Panc1 (cell line): ENCODE results near the gene THRAP3.

Experiments used
- POLR2AphosphoS5 ChIP-seq: IDR thresholded peaks from 2 replicates; pipeline ENCODE4 v1.6.1; 2012; ENCODE audit warnings: mild to moderate bottlenecking, low read depth, low read length, moderate library complexity
- TCF7L2 ChIP-seq: IDR thresholded peaks from 2 replicates; pipeline ENCODE4 v1.6.1; 2011; ENCODE audit warnings: mild to moderate bottlenecking, low read depth, low read length, inconsistent platforms
- TF ChIP-seq, protein P1 (sequence below): fragments of 450-650 bp; IDR thresholded peaks from 2 replicates; pipeline ENCODE4 v1.5.1; 2017; ENCODE audit warnings: mild to moderate bottlenecking
- TF ChIP-seq, protein P2 (sequence below), 2 experiments: IDR thresholded peaks; 2 replicates each; pipeline ENCODE4 v1.6.1; 2011 to 2012; ENCODE audit warnings: low read depth in 2 of 2, control low read depth in 1 of 2, low read length in 1 of 2, mild to moderate bottlenecking in 1 of 2, moderate library complexity in 1 of 2; ENCODE audit not compliant: insufficient read depth in 1 of 2

- TF ChIP-seq, protein P1, sequence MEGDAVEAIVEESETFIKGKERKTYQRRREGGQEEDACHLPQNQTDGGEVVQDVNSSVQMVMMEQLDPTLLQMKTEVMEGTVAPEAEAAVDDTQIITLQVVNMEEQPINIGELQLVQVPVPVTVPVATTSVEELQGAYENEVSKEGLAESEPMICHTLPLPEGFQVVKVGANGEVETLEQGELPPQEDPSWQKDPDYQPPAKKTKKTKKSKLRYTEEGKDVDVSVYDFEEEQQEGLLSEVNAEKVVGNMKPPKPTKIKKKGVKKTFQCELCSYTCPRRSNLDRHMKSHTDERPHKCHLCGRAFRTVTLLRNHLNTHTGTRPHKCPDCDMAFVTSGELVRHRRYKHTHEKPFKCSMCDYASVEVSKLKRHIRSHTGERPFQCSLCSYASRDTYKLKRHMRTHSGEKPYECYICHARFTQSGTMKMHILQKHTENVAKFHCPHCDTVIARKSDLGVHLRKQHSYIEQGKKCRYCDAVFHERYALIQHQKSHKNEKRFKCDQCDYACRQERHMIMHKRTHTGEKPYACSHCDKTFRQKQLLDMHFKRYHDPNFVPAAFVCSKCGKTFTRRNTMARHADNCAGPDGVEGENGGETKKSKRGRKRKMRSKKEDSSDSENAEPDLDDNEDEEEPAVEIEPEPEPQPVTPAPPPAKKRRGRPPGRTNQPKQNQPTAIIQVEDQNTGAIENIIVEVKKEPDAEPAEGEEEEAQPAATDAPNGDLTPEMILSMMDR, result no peak
- TF ChIP-seq TCF7L2 (no peak), POLR2AphosphoS5 (no peak)
- TF ChIP-seq, protein P2, sequence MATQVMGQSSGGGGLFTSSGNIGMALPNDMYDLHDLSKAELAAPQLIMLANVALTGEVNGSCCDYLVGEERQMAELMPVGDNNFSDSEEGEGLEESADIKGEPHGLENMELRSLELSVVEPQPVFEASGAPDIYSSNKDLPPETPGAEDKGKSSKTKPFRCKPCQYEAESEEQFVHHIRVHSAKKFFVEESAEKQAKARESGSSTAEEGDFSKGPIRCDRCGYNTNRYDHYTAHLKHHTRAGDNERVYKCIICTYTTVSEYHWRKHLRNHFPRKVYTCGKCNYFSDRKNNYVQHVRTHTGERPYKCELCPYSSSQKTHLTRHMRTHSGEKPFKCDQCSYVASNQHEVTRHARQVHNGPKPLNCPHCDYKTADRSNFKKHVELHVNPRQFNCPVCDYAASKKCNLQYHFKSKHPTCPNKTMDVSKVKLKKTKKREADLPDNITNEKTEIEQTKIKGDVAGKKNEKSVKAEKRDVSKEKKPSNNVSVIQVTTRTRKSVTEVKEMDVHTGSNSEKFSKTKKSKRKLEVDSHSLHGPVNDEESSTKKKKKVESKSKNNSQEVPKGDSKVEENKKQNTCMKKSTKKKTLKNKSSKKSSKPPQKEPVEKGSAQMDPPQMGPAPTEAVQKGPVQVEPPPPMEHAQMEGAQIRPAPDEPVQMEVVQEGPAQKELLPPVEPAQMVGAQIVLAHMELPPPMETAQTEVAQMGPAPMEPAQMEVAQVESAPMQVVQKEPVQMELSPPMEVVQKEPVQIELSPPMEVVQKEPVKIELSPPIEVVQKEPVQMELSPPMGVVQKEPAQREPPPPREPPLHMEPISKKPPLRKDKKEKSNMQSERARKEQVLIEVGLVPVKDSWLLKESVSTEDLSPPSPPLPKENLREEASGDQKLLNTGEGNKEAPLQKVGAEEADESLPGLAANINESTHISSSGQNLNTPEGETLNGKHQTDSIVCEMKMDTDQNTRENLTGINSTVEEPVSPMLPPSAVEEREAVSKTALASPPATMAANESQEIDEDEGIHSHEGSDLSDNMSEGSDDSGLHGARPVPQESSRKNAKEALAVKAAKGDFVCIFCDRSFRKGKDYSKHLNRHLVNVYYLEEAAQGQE (IDR thresholded peaks at IDR 0.05; ENCODE audit: insufficient read depth in 1 of 2, low read depth in 2 of 2, low read length in 1 of 2), result no peak
These were observed 60.3 kb downstream of the THRAP3 start for GRCh38 chr1:36284517-36284916.
